Measurements from ENCODE around the gene CCDC157. TPM values are rescaled to one million over a fixed set of nuclear protein-coding genes. Genes with fewer than 3 reads are reported as not detected.

Gene CCDC157
- total RNA-seq, 1 donor from 2014 or later = 4.2 TPM

DNA sequence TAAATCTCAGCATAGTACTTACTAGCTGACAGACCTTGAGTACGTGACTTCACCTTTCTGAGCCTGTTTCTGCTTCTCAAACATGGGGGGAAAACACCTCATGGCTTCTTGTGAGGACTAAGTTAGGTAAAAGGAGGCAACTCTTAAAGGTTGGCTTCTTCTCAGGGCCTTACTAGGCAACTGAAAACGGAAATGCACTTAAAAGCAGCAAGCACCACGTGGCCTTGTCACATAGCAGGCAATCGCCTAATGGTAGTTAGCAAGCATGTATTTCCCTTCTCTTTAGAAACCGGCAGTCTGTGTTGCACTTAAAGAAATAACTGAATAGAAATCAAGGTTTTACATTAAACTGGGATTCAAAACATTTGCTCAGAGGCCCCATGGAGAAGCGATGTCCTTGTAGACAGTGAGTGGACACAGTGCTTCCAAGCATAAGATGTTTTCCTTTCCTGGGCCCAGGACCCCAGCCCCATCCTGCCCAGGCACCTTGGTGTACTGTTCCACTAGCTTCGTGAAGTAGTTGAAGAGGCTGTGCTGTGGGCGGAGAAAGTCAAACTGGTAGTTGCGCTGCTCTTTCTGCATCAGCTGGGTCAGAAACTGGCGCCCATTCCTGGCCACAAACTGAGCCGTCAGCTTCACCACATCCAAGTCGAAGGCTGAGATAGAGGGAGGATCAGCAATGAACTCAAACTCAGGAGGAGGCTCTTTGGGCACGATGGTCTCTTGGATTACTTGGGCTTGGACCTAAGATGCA lies 12.2 kb upstream of the CCDC157 start:
- H3K27ac ChIP-seq = no peak overlapping the region
- H3K27me3 ChIP-seq = no peaks in the 10 kb centered on the region
- no peaks in the 10 kb centered on the region for H3K9me3 ChIP-seq
- no peak for DNase-seq (ENCODE audit: extremely low spot score in 2 of 2)
- intact Hi-C loops (cut with DNase I) = no loop called here
- peaks cover 3 to 87% of the 10 kb centered on the region in 2 donors for H3K36me3 ChIP-seq
- TF ChIP-seq POLR2AphosphoS5 (IDR thresholded peaks at IDR 0.05; ENCODE audit: insufficient read depth in 1 of 2, low read depth in 1 of 2) (no peak), POLR2A (IDR thresholded peaks at IDR 0.05) (no peak)
- TF ChIP-seq, protein P1, sequence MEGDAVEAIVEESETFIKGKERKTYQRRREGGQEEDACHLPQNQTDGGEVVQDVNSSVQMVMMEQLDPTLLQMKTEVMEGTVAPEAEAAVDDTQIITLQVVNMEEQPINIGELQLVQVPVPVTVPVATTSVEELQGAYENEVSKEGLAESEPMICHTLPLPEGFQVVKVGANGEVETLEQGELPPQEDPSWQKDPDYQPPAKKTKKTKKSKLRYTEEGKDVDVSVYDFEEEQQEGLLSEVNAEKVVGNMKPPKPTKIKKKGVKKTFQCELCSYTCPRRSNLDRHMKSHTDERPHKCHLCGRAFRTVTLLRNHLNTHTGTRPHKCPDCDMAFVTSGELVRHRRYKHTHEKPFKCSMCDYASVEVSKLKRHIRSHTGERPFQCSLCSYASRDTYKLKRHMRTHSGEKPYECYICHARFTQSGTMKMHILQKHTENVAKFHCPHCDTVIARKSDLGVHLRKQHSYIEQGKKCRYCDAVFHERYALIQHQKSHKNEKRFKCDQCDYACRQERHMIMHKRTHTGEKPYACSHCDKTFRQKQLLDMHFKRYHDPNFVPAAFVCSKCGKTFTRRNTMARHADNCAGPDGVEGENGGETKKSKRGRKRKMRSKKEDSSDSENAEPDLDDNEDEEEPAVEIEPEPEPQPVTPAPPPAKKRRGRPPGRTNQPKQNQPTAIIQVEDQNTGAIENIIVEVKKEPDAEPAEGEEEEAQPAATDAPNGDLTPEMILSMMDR (IDR thresholded peaks at IDR 0.05) = no peak
- H3K4me3 ChIP-seq = no peak overlapping the region
- H3K4me1 ChIP-seq = peaks cover 26% of the 10 kb centered on the region

DNA sequence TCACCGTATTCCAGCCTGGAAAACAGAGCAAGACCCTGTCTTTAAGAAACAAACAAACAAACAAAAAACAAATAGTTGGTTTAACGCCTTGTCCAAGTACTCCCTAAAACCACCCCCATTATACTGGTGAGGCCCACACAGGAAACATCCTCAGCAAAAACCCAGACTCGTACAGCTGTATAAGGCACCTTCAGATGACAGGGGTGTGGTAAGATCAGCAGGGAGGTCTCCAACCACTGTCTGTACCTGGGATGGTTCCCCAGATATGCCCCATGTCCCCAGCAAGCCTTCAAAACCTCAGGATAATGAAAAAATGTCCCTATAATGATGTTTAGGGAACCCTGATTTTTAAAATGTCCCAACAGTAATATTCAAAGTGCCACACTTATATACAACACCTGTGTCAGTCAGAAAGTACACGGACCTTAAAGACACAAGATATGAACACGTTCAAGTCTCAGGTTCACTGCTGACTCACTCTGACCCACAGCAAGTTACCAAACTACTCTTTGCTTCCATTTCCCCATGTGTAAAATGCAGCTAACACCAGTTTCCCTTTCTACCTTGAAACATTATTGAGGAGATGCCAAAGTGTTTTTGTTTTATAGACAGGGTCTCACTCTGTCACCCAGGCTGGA lies 9.4 kb upstream of the CCDC157 start:
- TF ChIP-seq POLR2A (IDR thresholded peaks at IDR 0.05) = no peak
- TF ChIP-seq, protein P1 (IDR thresholded peaks at IDR 0.05) = no peak
- TF ChIP-seq POLR2AphosphoS5 (IDR thresholded peaks at IDR 0.05; ENCODE audit: insufficient read depth in 1 of 2, low read depth in 1 of 2) = no peak
- Histone ChIP-seq H3K4me1 (peaks cover 42% of the 10 kb centered on the region), H3K9me3 (no peaks in the 10 kb centered on the region), H3K4me3 (no peak overlapping the region), H3K27ac (peak overlapping the region; percentile 45), H3K36me3 (peaks cover 3 to 77% of the 10 kb centered on the region in 2 donors), H3K27me3 (no peaks in the 10 kb centered on the region)
- DNase-seq (ENCODE audit: extremely low spot score in 2 of 2) = no peak
- intact Hi-C loops (cut with DNase I) = no loop called here

DNA sequence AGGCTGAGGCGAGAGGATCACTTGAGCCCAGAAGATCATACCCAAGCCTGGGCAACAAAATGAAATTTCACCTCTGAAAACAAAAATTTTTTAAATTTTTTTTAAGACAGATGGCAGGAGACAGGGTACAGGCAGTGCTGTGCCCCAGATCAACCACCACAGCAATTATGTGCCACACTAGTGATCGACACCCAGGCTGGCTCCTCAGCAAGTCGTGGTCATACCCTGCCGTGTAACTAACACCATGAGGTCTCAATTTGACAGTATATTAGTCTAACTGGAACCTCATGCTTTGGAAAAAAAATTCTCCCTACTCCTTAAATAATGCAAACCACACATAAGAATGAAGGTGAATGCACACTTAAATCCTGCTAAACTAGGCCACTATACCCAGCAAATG lies 8.4 kb upstream of the CCDC157 start:
- intact Hi-C loops (cut with DNase I) = no loop called here
- no peak for DNase-seq (ENCODE audit: extremely low spot score in 2 of 2)
- peaks cover 42% of the 10 kb centered on the region for H3K4me1 ChIP-seq
- H3K27me3 ChIP-seq = no peaks in the 10 kb centered on the region
- TF ChIP-seq POLR2A (IDR thresholded peaks at IDR 0.05) (no peak), POLR2AphosphoS5 (IDR thresholded peaks at IDR 0.05; ENCODE audit: insufficient read depth in 1 of 2, low read depth in 1 of 2) (no peak)
- TF ChIP-seq, protein P1 (IDR thresholded peaks at IDR 0.05) = no peak
- no peaks in the 10 kb centered on the region for H3K9me3 ChIP-seq
- H3K4me3 ChIP-seq = no peak overlapping the region
- H3K27ac ChIP-seq = peak overlapping the region; percentile 45
- H3K36me3 ChIP-seq = peaks cover 3 to 73% of the 10 kb centered on the region in 2 donors

DNA sequence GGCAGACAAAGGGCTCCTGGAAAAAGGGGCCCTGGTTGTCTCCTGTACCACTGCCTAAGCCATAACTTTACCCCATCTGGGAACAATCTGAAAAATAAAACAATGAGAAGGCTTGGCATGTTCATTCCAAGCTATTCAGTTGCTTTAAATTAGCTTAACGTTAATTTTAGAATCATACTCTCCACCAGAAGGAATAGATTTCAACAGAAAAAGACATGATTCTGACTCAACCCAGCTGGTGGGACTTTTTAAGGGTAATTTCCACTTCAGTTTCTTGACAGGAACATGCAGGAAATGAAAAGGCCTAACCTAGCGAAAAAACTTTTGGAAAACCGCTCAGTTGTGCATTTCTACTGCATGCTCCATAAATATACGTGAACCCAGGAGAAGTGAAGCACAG lies 8.0 kb upstream of the CCDC157 start:
- Histone ChIP-seq H3K27ac (peak overlapping the region; percentile 45), H3K4me3 (no peak overlapping the region), H3K4me1 (peaks cover 44% of the 10 kb centered on the region), H3K36me3 (peaks cover 0 to 69% of the 10 kb centered on the region in 2 donors), H3K27me3 (no peaks in the 10 kb centered on the region), H3K9me3 (no peaks in the 10 kb centered on the region)
- intact Hi-C loops (cut with DNase I) = no loop called here
- TF ChIP-seq POLR2A (IDR thresholded peaks at IDR 0.05) = no peak
- TF ChIP-seq POLR2AphosphoS5 (IDR thresholded peaks at IDR 0.05; ENCODE audit: insufficient read depth in 1 of 2, low read depth in 1 of 2) = no peak
- TF ChIP-seq, protein P1 (IDR thresholded peaks at IDR 0.05) = no peak
- DNase-seq (ENCODE audit: extremely low spot score in 2 of 2) = no peak

DNA sequence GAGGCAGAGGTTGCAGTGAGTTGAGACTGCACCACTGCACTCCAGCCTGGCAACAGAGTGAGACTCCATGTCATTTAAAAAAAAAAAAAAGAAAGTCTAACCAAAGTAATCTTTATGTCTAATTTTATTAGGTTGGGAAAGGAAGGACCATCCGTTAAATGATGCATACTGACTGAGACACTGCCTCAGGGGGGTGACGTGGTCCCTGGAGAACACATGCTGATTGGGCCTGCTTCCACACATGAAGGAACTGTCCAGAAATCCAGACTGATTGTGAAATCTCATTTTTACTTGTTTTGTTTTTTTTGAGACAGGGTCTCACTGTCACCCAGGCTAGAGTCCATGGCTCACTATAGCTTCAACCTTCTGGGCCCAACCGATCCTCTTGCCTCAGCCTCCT lies 5.6 kb upstream of the CCDC157 start:
- TF ChIP-seq POLR2AphosphoS5 (IDR thresholded peaks at IDR 0.05; ENCODE audit: insufficient read depth in 1 of 2, low read depth in 1 of 2) (no peak), POLR2A (IDR thresholded peaks at IDR 0.05) (no peak)
- TF ChIP-seq, protein P1 (IDR thresholded peaks at IDR 0.05) = no peak
- DNase-seq (ENCODE audit: extremely low spot score in 2 of 2) = no peak
- intact Hi-C loops (cut with DNase I) = loop anchor here (10.0 kb wide), 1 partner anchor 66 kb away; the partner anchor contains the start of gene CASTOR1
- Histone ChIP-seq H3K27me3 (no peaks in the 10 kb centered on the region), H3K9me3 (no peaks in the 10 kb centered on the region), H3K4me3 (no peak overlapping the region), H3K36me3 (peaks cover 0 to 45% of the 10 kb centered on the region in 2 donors), H3K27ac (no peak overlapping the region), H3K4me1 (peaks cover 68% of the 10 kb centered on the region)
